Astrocyte (in vitro differentiated cells and primary cell): ENCODE data around the gene MBNL1. TPM values are rescaled to one million over a fixed set of nuclear protein-coding genes. Genes with fewer than 3 reads are reported as not detected.

Experiments
- DNase-seq: peaks from one replicate; pipeline ENCODE4 v3.0.0-alpha.2; 2010; ENCODE audit warnings: low read depth
- FAIRE-seq: peaks from 2 replicates; lab custom pipeline; 2011; peaks lifted over from hg19 to GRCh38; lab: Jason Lieb, UNC
- H2AFZ ChIP-seq: 2 replicates; pipeline ENCODE4 v1.6.0; 2012; ENCODE audit warnings: low read depth, low read length, inconsistent platforms
- H3K27ac ChIP-seq: 2 replicates; pipeline ENCODE4 v1.5.1; 2011; ENCODE audit warnings: low read depth, low read length, inconsistent platforms
- H3K27me3 ChIP-seq: 2 replicates; pipeline ENCODE4 v1.6.0; 2011; ENCODE audit warnings: low read length, inconsistent platforms; ENCODE audit not compliant: insufficient read depth
- H3K36me3 ChIP-seq: 2 replicates; pipeline ENCODE4 v1.5.1; 2011; ENCODE audit warnings: low read length, inconsistent platforms; ENCODE audit not compliant: insufficient read depth
- H3K4me1 ChIP-seq: 2 replicates; pipeline ENCODE4 v1.5.1; 2011; ENCODE audit warnings: low read length, inconsistent platforms; ENCODE audit not compliant: insufficient read depth
- H3K4me2 ChIP-seq: 2 replicates; pipeline ENCODE4 v1.6.0; 2012; ENCODE audit warnings: low read length, inconsistent platforms
- H3K4me3 ChIP-seq: 2 replicates; pipeline ENCODE4 v1.5.1; 2011; ENCODE audit warnings: low read depth, mild to moderate bottlenecking, low read length, inconsistent platforms; ENCODE audit not compliant: insufficient read depth
- H3K79me2 ChIP-seq: 2 replicates; pipeline ENCODE4 v1.6.0; 2012; ENCODE audit warnings: mild to moderate bottlenecking, low read length, inconsistent platforms; ENCODE audit not compliant: insufficient read depth
- H3K9ac ChIP-seq: 2 replicates; pipeline ENCODE4 v1.6.0; 2012; ENCODE audit warnings: mild to moderate bottlenecking, low read length, inconsistent platforms
- H3K9me3 ChIP-seq: 2 replicates; pipeline ENCODE4 v1.5.1; 2012; ENCODE audit warnings: low read depth, mild to moderate bottlenecking, low read length, inconsistent platforms; ENCODE audit not compliant: insufficient read depth
- H4K20me1 ChIP-seq: 2 replicates; pipeline ENCODE4 v1.6.0; 2012; ENCODE audit warnings: low read length, inconsistent platforms; ENCODE audit not compliant: insufficient read depth
- H3K27ac Mint-ChIP-seq: one replicate; pipeline ENCODE4 v1.8.0; 2021; ENCODE audit warnings: mild to moderate bottlenecking, mixed read lengths; ENCODE audit not compliant: unreplicated experiment
- H3K27me3 Mint-ChIP-seq: one replicate; pipeline ENCODE4 v1.8.0; 2021; ENCODE audit warnings: low read depth, mixed read lengths; ENCODE audit not compliant: unreplicated experiment
- H3K36me3 Mint-ChIP-seq: one replicate; pipeline ENCODE4 v1.8.0; 2021; ENCODE audit warnings: low read depth, mixed read lengths; ENCODE audit not compliant: unreplicated experiment
- H3K4me1 Mint-ChIP-seq: one replicate; pipeline ENCODE4 v1.8.0; 2021; ENCODE audit warnings: low read depth, mixed read lengths; ENCODE audit not compliant: unreplicated experiment
- H3K4me3 Mint-ChIP-seq: one replicate; pipeline ENCODE4 v1.8.0; 2021; ENCODE audit warnings: mild to moderate bottlenecking, moderate library complexity, mixed read lengths; ENCODE audit not compliant: unreplicated experiment
- H3K9me3 Mint-ChIP-seq: one replicate; pipeline ENCODE4 v1.8.0; 2021; ENCODE audit warnings: mild to moderate bottlenecking, mixed read lengths; ENCODE audit not compliant: unreplicated experiment
- EZH2 ChIP-seq: IDR thresholded peaks from 2 replicates; pipeline ENCODE4 v1.6.1; 2012; ENCODE audit warnings: mild to moderate bottlenecking, low read length, inconsistent platforms; ENCODE audit not compliant: insufficient read depth
- total RNA-seq: library from RNA; stranded (reverse); gene quantifications from 2 replicates; pipeline ENCODE4 v1.2.1, GENCODE V29; 2021
- TF ChIP-seq, protein P1 (sequence below): IDR thresholded peaks from 2 replicates; pipeline ENCODE4 v1.5.1; 2011; ENCODE audit warnings: low read depth, mild to moderate bottlenecking, inconsistent platforms, low read length, moderate library complexity; ENCODE audit not compliant: insufficient read depth

MBNL1 gene
- total RNA-seq, 1 donor from 2014 or later, result 93.1 TPM

DNA sequence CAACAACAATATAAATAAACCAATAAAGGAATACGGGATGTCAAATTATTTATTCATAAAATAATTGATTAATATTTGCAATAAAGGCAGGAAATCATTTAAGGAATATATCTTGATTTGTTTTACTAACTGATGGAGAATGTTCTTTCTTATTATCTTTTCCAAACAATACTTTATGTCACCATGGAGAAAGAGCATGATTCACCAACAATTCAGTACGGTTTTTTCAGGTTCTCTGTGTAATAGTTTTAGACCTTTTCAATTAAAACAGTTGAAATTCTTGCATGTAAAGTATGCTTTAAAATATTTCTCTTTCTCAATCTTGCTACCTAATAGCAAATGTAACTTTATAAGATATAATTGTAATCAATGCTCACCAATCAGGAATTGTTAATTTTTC is 41.7 kb upstream of the MBNL1 start:
- Histone ChIP-seq H3K9ac (no peak overlapping the region), H3K4me2 (no peak overlapping the region), H3K4me3 (no peak overlapping the region), H4K20me1 (no peaks in the 10 kb centered on the region), H3K27me3 (no peaks in the 10 kb centered on the region), H3K79me2 (no peaks in the 10 kb centered on the region), H3K4me1 (peaks cover 4% of the 10 kb centered on the region), H3K9me3 (no peaks in the 10 kb centered on the region), H2AFZ (no peak overlapping the region), H3K27ac (no peak overlapping the region), H3K36me3 (no peaks in the 10 kb centered on the region)
- no peaks in the 10 kb centered on the region for H3K27me3 Mint-ChIP-seq
- H3K27ac Mint-ChIP-seq, result no peak overlapping the region
- DNase-seq (no peak), FAIRE-seq (no peak)
- no peaks in the 10 kb centered on the region for H3K9me3 Mint-ChIP-seq
- H3K36me3 Mint-ChIP-seq, result no peaks in the 10 kb centered on the region
- TF ChIP-seq, protein P1, sequence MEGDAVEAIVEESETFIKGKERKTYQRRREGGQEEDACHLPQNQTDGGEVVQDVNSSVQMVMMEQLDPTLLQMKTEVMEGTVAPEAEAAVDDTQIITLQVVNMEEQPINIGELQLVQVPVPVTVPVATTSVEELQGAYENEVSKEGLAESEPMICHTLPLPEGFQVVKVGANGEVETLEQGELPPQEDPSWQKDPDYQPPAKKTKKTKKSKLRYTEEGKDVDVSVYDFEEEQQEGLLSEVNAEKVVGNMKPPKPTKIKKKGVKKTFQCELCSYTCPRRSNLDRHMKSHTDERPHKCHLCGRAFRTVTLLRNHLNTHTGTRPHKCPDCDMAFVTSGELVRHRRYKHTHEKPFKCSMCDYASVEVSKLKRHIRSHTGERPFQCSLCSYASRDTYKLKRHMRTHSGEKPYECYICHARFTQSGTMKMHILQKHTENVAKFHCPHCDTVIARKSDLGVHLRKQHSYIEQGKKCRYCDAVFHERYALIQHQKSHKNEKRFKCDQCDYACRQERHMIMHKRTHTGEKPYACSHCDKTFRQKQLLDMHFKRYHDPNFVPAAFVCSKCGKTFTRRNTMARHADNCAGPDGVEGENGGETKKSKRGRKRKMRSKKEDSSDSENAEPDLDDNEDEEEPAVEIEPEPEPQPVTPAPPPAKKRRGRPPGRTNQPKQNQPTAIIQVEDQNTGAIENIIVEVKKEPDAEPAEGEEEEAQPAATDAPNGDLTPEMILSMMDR, result no peak
- TF ChIP-seq EZH2, result no peak
- H3K4me3 Mint-ChIP-seq, result no peak overlapping the region
- H3K4me1 Mint-ChIP-seq, result peaks cover 6% of the 10 kb centered on the region

DNA sequence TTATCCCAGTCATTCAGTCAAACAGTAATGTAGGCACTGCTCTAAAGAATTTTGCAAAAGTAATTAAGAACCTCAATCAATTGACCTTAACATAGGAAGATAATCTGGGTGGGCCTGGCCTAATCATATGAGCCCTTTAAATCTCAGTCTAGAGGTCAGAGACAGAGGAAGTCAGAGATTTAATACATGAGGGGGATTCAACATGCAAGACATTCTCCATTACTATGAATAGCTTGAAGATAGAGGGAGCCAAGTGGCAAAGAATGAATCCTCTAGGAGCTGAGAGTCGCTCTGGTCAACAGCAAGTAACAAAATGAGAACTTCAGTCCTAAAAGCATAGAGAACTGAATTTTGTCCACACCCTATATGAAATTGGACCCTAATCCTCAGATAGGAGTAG is 39.0 kb upstream of the MBNL1 start:
- Histone ChIP-seq H3K36me3 (no peaks in the 10 kb centered on the region), H3K9me3 (no peaks in the 10 kb centered on the region), H3K27ac (no peak overlapping the region), H3K79me2 (no peaks in the 10 kb centered on the region), H3K9ac (no peak overlapping the region), H3K4me2 (no peak overlapping the region), H4K20me1 (no peaks in the 10 kb centered on the region), H3K27me3 (no peaks in the 10 kb centered on the region), H2AFZ (no peak overlapping the region), H3K4me3 (no peak overlapping the region), H3K4me1 (no peaks in the 10 kb centered on the region)
- no peak for FAIRE-seq
- H3K36me3 Mint-ChIP-seq, result no peaks in the 10 kb centered on the region
- H3K27ac Mint-ChIP-seq, result no peak overlapping the region
- TF ChIP-seq, protein P1, result no peak
- no peak for TF ChIP-seq EZH2
- H3K4me3 Mint-ChIP-seq, result no peak overlapping the region
- H3K27me3 Mint-ChIP-seq, result no peaks in the 10 kb centered on the region
- H3K4me1 Mint-ChIP-seq, result peaks cover under 1% of the 10 kb centered on the region
- no peak for DNase-seq
- no peaks in the 10 kb centered on the region for H3K9me3 Mint-ChIP-seq

DNA sequence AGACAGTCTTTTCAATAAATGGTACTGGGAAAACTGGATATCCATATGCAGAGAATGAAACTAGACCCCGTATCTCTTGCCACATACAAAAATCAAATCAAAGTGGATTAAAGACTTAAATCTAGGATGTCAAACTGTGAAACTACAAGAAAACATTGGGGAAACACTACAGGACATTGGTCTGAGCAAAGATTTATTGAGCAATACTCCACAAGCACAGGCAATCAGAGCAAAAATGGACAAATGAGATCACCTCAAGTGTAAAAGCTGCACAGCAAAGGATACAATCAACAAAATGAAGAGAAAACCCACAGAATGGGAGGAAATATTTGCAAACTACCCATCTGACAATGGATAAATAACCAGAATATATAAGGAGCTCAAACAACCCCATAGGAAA is 38.4 kb upstream of the MBNL1 start:
- Histone ChIP-seq H3K27ac (no peak overlapping the region), H3K4me2 (no peak overlapping the region), H3K36me3 (no peaks in the 10 kb centered on the region), H3K9me3 (no peaks in the 10 kb centered on the region), H2AFZ (no peak overlapping the region), H3K4me1 (no peaks in the 10 kb centered on the region), H3K4me3 (no peak overlapping the region), H4K20me1 (no peaks in the 10 kb centered on the region), H3K9ac (no peak overlapping the region), H3K79me2 (no peaks in the 10 kb centered on the region), H3K27me3 (no peaks in the 10 kb centered on the region)
- Mint-ChIP-seq H3K27ac (no peak overlapping the region), H3K36me3 (no peaks in the 10 kb centered on the region), H3K27me3 (no peaks in the 10 kb centered on the region), H3K9me3 (no peaks in the 10 kb centered on the region), H3K4me3 (no peak overlapping the region), H3K4me1 (peaks cover 4% of the 10 kb centered on the region)
- FAIRE-seq (no peak), DNase-seq (no peak)
- no peak for TF ChIP-seq EZH2
- TF ChIP-seq, protein P1, result no peak
